ENCODE data around the gene SLC39A11.

The SLC39A11 gene

GRCh38 chr17:72971226-72971880 is 121.1 kb downstream of the SLC39A11 start:
- no peak for DNase-seq

- no peak for DNase-seq
Measured at GRCh38 chr17:72970797-72971196, 121.7 kb downstream of the SLC39A11 start.

- DNase-seq = no peak
Measured at GRCh38 chr17:72970246-72970645, 122.2 kb downstream of the SLC39A11 start.

DNA sequence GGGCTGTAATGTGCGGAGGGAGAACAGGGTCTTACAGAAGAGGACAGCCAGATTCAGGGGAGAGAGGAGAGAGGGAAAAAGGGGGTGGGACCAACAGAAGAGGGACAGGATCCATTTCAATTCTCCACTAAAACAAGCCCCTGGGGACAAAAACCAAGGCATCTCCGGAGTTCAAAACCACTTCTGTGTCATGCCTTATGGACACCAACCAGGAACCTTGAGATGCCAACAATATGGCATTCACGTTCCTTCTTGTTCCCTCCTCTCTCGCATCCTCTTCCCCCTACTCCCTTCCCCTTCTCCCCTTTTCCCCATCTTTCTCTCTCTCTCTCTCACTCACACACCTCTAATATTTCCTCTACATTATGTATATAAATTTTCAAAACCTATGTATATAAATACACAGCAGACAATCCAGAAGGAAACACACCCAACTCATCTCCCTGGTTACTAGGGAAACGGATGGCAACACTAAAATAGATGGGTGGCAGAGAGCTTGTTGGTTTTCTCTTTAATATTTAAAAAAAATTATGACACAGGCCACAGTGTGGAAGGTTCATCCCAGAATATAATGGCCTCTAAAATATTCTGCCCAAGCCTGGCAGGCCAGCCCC is 123.1 kb downstream of the SLC39A11 start:
- DNase-seq = no peak

GRCh38 chr17:72968798-72969197 is 123.7 kb downstream of the SLC39A11 start:
- DNase-seq = no peak

DNA sequence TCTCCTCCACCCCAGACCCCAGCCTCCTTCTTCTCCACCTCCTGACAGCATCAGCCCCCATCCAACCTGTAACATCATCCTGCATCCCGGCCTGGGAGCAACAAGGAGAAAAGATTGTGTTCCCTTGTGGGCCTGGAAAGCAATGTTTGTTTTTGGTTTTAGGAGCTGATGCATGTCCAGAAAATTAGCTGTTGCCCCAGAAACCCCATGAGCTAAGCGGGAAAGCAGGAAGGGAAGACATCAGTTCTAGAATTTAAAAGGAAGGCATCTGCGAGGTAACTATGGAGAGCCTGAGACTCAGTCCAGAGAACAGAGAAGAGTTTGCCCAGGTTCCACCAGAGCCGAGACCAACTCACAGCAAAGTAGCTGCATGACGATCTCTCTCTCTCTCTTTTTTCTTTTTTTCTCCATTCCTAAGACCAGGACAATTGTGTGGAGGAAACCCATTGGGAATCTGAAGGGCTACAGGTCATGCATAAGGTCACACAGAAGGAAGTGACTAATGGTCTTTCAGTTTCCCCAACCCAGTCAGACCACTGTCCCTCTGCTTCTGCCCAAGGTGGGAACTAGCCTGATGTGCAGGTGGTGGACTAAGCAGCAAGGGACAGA is 124.4 kb downstream of the SLC39A11 start:
- DNase-seq = no peak

DNA sequence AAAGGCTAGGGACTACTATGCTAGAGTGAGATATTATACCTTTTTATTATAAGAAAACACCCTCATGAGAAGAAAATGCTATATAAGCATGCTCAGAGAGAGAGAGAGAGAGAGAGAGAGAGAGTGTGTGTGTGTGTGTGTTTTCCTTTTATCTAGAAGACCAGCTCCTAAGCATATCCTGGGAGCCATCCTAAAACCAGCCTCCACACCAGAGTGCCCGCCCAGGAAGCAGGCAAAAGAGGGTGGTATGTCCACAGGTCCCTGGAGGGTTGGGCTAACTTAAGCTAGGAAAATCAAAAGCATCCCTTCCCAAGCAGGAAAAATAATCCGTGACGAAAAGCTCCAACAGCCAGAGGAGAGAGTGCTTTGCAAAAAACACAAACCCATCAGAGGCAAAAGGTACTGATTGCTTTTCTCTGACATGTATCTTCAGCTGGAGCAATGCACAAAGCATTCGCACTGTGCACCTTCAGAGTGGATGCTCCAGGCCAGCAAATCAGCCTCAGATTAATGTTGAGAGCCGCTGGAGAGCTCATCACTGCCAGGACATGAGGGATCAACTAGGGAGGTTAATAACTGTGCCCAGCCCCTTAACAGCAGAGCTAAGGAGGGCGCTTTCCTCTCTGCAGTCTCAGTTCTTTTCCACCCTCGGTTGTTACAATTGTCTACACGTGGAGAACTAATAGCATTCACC is 125.1 kb downstream of the SLC39A11 start:
- DNase-seq = no peak

DNA sequence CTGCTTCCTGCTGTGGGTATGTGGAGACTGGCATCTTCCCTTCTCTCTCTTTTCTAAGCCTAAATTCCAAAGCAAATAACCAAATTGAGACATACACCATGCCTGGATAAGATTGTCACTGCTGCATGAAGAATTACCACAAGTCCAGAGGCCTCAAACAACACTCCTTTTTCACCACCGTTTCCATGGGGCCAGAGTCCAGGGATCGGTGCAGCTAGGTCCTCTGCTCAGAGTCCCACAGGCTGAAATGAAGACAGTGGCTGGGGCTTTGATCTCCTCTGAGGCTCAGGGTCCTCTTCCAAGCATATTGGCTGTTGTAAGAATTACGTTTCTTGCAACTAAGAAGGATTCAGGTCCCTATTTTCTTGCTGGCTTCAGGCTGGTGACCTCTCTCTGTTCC is 130.4 kb downstream of the SLC39A11 start:
- no peak for DNase-seq

DNA sequence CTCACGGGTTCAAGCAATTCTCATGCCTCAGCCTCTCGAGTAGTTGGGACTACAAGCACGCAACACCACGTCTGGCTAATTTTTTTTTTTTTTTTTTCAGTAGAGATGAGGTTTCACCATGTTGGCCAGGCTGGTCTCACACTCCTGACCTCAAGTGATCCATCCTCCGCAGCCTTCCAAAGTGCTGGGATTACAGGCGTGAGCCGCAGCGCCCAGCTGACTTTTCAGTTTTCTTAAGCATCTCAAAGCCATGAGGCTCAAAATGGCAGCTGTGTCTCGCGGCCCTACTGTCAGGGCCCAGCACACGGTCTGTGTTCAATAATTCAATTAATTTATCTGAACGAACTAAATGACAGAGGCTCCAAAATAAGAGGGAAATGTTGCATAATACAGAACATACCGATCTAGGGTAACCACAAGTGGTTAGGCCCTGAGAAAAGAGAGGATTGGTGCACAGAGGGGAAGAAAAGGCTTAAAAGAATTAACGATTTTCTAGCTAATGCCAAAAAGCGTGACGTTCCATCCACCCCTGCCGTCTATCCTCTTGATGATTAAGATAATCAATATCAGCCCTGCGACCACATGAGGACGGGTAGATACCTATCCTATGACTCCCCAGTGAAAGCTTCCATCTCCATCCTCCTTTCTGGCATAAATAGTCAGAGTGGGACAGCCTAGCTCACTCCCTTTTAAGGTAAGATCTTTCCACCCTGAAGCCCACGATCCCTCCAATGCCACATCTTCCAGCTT is 136.9 kb downstream of the SLC39A11 start:
- no peak for DNase-seq

DNA sequence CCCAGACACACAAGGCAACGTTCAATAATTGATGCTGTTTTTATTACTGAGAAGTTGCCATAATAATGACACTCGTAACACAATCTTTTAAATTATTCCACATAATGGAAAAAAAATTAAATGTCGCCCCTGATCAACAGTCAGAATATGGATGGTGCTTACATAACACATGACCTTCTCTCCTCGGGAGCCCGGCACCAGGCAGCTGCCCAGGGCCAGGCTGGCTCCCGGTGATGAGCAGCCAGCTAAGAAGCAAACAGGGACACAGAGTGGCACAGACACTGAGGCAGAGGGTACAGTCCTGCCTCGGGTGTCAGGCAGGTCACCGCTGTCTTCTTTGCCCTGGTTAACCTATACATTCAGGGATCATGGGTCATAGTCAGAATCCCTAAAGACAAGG is 137.9 kb downstream of the SLC39A11 start:
- no peak for DNase-seq

DNA sequence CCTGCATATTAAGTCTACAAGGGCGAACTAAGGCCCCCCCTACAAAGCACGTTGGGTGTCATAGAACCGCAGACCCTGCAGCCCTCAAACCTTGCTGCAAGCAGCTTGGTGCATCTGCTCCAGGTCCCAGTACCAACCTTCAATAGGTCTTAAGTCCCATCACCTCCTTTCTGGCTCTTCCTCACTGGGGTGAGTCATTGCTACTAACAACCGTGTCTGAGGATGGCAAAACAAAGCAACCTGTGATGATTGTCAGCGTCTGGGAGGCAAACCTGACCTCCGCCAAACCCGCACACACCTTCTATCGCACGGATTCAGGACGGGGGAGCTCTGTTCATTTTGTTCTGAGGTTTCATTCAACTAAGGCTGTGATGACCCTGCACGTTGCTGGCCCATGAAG is 138.9 kb downstream of the SLC39A11 start:
- DNase-seq = no peak

- no peak for DNase-seq
Measured at GRCh38 chr17:72952641-72953315, 139.7 kb downstream of the SLC39A11 start.

- no peak for DNase-seq
Measured at GRCh38 chr17:72952220-72952619, 140.3 kb downstream of the SLC39A11 start.

DNA sequence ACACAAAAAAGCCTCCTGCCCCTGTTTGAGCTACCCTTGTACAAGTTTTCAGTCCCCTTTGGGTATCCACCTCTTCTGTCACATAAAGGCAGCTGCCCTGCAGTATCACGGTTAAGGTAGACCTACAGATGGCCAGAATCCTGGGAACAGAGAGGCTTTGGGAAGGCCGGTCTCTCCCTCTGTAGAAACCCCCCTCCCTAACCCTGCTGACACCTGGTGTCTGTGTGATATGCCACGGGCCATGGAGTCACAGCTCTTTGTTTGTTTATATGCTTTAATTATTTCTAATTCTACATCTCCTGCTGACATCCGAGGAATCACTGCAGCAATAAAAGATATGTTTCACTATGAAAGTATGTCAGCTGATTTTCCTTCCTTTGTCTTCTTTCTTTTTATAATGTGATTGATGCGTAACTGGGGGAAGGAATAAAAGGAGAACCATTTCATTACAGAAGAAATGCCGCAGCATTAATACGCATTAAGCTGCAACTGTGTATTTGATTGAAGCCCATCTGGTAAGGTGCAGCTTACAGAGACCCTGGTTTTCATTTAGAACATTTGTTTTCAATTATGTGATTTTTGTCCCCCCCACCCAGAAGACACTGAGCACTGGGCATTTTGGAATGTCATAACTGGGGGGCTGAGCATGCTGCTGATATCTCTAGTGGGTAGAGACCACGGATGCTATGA is 142.1 kb downstream of the SLC39A11 start:
- DNase-seq = peak; percentile 29

DNA sequence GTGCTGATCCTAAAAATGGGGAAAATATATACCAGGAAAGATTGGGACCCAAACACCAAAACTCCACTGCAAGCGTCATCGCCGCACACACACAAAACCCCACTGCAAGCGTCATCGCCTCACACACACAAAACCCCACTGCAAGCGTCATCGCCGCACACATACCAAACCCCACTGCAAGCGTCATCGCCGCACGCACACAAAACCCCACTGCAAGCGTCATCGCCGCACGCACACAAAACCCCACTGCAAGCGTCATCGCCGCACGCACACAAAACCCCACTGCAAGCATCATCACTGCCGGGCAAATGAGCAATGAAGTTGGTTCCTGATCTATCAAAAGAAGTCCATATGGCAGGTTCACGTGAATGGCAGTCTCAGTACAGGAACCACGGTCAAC is 144.4 kb downstream of the SLC39A11 start:
- no peak for DNase-seq

DNA sequence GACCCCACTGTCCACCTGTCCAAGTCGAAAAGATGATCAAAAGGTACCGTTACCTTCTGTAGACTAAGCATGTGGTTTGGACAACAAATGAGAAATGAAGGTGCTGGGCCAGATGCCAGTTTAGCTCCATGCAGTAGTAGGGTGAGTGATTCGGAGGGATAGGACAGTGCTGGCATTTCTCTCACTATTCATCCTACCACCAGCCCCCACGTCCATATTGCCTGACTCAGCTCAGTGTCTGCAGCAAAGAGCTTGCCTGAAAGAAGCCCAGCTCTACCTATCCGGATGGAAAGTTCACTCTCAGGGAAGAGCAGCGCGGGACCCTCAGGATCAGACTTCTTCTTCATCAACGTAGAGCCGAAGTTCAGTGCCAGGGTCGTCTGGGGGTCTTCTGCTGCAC is 145.0 kb downstream of the SLC39A11 start:
- DNase-seq = no peak

DNA sequence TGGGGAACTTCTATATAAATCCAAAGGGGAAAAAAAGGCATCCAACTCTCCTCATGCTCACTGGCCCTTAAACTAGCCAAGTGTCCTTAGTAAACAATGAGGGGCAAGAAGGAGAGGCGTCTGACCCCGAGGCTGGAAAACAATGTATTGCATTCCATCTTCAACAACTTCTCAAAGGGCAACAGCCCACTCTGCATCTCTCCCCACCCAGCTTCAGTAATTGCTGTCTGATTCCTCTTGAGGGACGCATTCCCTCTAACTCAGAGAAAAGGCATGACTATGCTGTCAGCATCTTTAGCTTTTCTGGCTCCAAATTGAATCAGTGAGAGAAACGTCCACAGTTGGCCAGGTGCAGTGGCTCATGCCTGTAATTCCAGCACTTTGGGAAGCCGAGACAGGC is 145.8 kb downstream of the SLC39A11 start:
- DNase-seq = no peak

GRCh38 chr17:72946156-72946555 is 146.3 kb downstream of the SLC39A11 start:
- no peak for DNase-seq

DNA sequence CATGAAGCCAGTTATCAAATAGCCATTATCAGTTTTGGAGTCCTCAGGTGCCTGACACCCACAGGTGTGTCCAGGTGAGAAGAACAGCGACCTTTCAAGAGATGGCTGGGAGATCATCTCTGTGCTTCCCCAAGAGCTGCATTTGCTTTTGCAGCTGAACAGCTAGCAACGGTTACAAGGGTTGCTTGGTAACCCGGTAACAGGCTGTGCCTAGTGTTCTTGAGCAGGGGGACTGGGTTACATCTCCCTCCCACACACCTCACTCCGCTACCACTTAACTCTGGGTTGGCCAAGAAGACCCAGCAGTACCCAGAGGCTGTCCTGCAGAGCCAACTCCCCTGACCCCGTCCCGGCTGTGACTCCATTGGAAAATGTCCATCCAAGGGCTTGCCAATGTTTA is 147.0 kb downstream of the SLC39A11 start:
- DNase-seq = no peak

- DNase-seq = no peak
Measured at GRCh38 chr17:72943826-72944689, 148.4 kb downstream of the SLC39A11 start.

DNA sequence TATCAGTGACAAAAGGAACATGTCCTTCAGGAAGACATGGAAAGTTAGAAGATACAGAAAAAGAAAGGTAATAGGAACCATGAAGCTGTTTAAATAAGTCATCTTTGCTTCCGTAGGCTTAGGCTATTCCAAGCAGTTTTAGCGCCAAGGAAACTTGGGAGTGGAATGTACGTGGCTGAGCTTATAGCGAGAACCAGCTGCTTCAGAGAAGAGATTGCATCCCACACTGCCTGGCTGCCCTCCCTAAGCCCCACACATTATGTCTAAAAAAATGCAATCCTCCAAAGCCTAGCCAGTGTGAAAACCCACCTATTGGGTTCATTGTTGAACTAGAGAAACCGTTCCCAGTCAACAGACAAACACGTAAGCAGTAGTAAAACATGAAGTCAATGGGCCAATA is 149.9 kb downstream of the SLC39A11 start:
- DNase-seq = no peak
